SK-N-MC (cell line): ENCODE measurements around the gene PTPRN2.

Experiments
- EZH2 ChIP-seq: fragments of 200-600 bp; sonication (generic); IDR thresholded peaks from one replicate; pipeline ENCODE4 v1.6.1; 2017; ENCODE audit warnings: antibody characterized with exemption
- POLR2AphosphoS5 ChIP-seq: IDR thresholded peaks from 2 replicates; pipeline ENCODE4 v1.6.1; 2012; ENCODE audit warnings: mild to moderate bottlenecking, low read depth, low read length, borderline replicate concordance

DNA sequence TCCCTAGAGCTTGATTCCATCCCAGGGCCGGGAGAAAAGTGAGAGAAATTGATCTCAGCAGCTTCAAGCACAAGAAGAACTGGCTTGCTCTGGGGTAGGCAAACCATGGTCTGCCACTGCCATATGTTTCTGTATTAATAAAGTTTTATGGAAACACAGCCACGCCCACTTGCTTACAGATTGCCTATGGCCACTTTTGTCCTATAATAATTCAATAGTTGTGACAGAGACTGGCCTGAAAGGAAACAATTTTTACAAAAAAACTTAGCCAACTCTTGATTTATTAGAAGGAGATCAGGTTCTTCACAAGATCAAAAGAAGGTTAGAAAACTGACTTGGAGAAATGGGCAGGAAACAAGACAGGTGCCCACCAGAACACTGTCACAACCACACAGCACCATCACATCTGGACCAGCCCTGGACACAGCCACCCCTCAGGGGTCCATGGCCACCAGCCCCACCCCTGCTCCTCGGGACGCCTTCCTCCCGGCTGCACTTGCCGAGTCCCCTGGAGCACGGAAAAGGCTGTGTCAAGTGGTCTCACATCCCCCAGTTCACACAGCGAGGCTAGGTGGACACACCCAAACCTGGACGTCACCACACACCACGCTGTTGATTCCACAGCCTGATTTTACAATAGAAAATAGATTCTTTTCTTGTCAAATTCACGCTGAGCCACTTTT, 85.4 kb downstream of the PTPRN2 start:
- TF ChIP-seq POLR2AphosphoS5: no peak
- TF ChIP-seq EZH2: no peak
